HUES48 (cell line): ENCODE measurements around the gene BMPR1A.
"Not testable (repeated sequence)": the region's sequence is repeated elsewhere in the genome, so short reads cannot be mapped to it uniquely, and the experiment has no call there.

ENCODE experiments used
- H3K27ac ChIP-seq: one replicate; pipeline ENCODE4 v1.7.0; 2013; ENCODE audit warnings: low read depth, low read length, inconsistent platforms
- H3K27me3 ChIP-seq: 2 replicates; pipeline ENCODE4 v1.6.1; 2013; ENCODE audit warnings: mild to moderate bottlenecking, low read length; ENCODE audit not compliant: control insufficient read depth, insufficient read depth
- H3K36me3 ChIP-seq: 2 replicates; pipeline ENCODE4 v1.6.1; 2013; ENCODE audit warnings: low read length; ENCODE audit not compliant: control insufficient read depth, insufficient read depth
- H3K4me1 ChIP-seq: 2 replicates; pipeline ENCODE4 v1.6.1; 2013; ENCODE audit warnings: mild to moderate bottlenecking, low read length; ENCODE audit not compliant: control insufficient read depth, insufficient read depth
- H3K4me3 ChIP-seq: 2 replicates; pipeline ENCODE4 v1.5.1; 2013; ENCODE audit warnings: mild to moderate bottlenecking, low read depth, low read length
- H3K9ac ChIP-seq: 2 replicates; pipeline ENCODE4 v1.6.1; 2013; ENCODE audit warnings: mild to moderate bottlenecking, low read depth, low read length, moderate library complexity
- H3K9me3 ChIP-seq: 2 replicates; pipeline ENCODE4 v1.6.1; 2013; ENCODE audit warnings: low read length; ENCODE audit not compliant: control insufficient read depth, insufficient read depth

BMPR1A gene

DNA sequence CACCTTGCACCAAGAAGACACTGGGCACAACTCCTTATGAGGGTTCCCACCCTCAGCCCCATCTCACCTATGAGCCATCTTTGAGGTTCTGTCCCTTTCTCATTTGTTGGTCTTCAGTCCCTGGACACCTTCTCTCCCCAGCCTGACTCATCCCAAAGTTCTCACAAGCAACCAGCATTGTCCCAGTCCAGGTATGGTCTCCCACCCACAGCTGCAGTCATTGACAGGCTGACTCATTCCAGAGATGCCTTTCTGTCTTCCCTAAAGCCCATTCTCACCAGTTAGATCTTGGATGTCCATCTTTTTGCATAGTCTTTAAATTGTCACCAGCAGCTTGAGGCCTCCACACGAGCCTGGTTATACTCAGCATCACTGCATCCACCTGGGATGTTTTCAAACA is 26.7 kb upstream of the BMPR1A start:
- Histone ChIP-seq H3K4me3 (no peak overlapping the region), H3K4me1 (peaks cover 6% of the 10 kb centered on the region; the same call in 1 of the 2 replicates), H3K9me3 (no peaks in the 10 kb centered on the region), H3K9ac (no peak overlapping the region), H3K36me3 (no peaks in the 10 kb centered on the region), H3K27me3 (no peaks in the 10 kb centered on the region), H3K27ac (no peak overlapping the region)

DNA sequence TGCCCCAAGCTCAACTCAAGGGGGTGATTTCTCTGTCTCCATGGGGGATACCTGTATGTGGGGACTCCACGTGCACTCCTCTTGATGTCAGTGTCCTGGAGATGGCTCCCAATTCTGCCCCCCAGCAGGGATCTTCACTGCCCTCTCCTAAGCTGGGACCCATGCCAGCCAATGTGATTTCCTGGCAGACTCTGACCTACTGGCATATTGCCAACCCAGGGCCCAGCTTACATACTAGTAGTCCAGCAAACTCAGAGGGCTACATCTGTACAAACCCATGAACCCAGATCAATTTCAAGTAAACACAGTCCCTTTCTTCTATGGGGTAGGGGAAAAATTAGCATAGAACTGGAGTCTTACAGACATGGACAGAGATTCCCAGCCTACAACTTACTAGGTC is 26.2 kb upstream of the BMPR1A start:
- Histone ChIP-seq H3K9me3 (no peaks in the 10 kb centered on the region), H3K4me1 (peaks cover 6% of the 10 kb centered on the region; the same call in 1 of the 2 replicates), H3K27ac (no peak overlapping the region), H3K27me3 (no peaks in the 10 kb centered on the region), H3K4me3 (no peak overlapping the region), H3K36me3 (no peaks in the 10 kb centered on the region), H3K9ac (no peak overlapping the region)

DNA sequence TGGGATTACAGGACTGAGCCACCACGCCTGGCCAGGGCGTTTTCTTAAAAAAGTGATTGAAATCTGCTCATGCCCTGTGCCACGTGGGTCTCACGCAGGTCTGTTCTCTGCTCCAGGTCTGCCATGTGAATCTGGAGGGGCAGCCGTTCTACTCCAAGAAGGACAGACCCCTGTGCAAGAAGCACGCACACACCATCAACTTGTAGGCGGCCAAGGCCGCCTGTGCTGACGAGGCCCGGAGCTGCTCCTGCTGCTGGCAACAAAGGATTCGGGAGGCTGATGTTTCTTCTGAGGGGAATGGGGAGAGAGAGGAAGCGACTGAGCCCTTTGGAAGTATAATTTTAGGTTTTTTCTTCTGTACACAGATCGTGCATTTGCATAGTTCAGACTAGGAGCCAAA is 23.6 kb upstream of the BMPR1A start:
- H3K9ac ChIP-seq, result no peak overlapping the region
- no peaks in the 10 kb centered on the region for H3K9me3 ChIP-seq
- H3K27ac ChIP-seq, result no peak overlapping the region
- no peaks in the 10 kb centered on the region for H3K36me3 ChIP-seq
- H3K4me3 ChIP-seq, result no peak overlapping the region
- H3K27me3 ChIP-seq, result no peaks in the 10 kb centered on the region
- peaks cover 6% of the 10 kb centered on the region; the same call in 1 of the 2 replicates for H3K4me1 ChIP-seq

DNA sequence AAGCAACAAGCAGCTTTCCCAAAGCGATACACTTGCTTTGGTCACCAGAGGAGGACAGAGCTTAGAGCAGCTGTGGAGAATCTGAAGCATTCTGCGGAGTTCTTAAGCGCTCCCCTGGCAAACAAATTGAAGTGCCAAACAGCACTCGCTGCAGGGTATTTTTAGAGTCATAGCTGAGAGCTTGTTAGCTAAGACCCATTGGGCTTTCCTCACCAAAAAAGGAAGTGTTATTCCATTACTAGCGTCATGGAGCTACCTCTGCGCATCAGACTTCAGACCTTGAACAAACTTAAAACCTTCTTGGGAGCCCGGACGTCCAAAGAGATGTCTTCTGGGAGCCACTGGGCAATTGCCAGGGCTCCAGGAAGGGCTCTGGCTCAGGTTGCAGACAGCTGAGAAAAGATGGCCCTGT is 23.2 kb upstream of the BMPR1A start:
- no peaks in the 10 kb centered on the region for H3K36me3 ChIP-seq
- peaks cover 6% of the 10 kb centered on the region; the same call in 1 of the 2 replicates for H3K4me1 ChIP-seq
- H3K27ac ChIP-seq, result no peak overlapping the region
- H3K9ac ChIP-seq, result no peak overlapping the region
- no peaks in the 10 kb centered on the region for H3K9me3 ChIP-seq
- H3K4me3 ChIP-seq, result no peak overlapping the region
- no peaks in the 10 kb centered on the region for H3K27me3 ChIP-seq

DNA sequence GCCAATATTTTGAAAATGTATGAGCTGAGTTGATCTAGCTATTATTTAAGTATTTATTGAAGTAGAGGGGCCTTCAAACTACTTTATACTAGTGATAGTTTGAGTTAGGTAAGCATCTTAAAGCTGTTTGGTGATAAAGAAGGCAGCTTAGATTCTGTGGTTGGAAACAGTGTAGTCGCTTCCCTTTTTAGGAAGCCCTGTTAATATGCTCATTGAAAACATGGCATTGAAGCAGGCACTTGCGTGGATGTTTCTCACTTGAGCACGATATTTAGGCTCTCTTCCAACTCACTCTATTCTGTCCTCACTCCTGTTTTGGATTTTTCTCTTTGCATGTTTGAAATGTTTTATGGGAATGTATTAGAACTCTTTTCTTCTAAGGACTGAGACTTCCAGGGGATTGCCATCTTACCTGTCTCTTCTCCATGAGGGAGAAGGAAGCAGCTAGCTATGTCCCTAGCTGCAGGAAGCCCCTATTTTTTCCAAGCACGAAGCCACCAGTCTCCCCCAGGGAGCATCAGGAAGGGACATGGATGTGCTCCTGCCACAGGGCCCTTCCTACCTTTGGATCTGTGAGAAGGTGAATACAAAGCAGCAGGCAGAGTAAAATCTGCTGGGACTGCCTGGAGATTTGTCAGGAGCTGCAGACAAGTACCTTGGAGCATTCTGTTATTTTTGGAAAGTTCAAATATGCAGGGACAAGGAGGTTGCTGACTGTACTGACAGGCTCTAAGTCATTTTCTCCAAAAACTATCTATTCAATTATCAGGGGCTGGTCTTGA is 22.0 kb upstream of the BMPR1A start:
- Histone ChIP-seq H3K27ac (no peak overlapping the region), H3K27me3 (no peaks in the 10 kb centered on the region), H3K9ac (no peak overlapping the region), H3K4me3 (no peak overlapping the region), H3K9me3 (no peaks in the 10 kb centered on the region), H3K4me1 (peaks cover 6% of the 10 kb centered on the region; the same call in 1 of the 2 replicates), H3K36me3 (no peaks in the 10 kb centered on the region)

DNA sequence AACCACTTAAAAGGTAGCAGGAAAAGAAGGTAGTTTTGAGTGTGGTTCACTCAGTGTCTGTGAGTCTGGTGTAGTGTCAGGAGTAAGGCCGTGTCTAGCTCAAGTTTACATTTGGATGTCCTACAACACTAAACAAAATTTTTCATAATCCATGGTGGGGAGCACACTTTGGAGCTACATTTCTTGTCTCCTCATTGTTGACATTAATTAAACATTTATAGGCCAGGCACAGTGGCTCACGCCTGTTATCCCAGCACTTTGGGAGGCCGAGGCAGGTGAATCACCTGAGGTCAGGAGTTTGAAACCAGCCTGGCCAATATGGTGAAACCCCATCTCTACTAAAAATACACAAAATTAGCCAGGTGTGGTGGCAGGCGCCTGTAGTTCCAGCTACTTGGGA is 21.1 kb upstream of the BMPR1A start:
- H3K27me3 ChIP-seq, H3K9ac ChIP-seq, H3K36me3 ChIP-seq, H3K27ac ChIP-seq, H3K9me3 ChIP-seq, H3K4me3 ChIP-seq, H3K4me1 ChIP-seq: not testable (repeated sequence)

DNA sequence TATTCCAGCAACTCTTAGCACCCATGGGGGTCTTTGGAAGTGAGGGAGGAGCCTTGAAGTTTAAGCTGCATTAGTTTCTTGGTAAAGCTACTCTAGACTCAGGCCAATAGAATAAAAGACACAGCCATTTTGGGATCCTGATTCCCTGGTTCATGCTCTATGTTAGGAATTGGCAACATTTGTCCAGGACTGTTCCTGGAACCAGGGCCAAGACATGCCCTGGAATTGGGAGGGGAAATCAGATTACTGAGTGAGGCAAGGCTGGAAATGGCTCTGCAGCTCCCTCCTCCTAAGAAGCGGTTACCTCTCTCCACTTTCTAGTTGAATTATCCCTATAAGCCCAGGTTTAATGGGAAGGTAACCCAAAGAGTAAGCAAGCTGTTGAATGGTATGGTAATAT is 14.2 kb upstream of the BMPR1A start:
- Histone ChIP-seq H3K27ac (no peak overlapping the region), H3K27me3 (no peaks in the 10 kb centered on the region), H3K9me3 (no peaks in the 10 kb centered on the region), H3K4me3 (no peak overlapping the region), H3K9ac (no peak overlapping the region), H3K36me3 (no peaks in the 10 kb centered on the region), H3K4me1 (0 out of 2 replicates have a peak, but pooled peaks cover 5% of the 10 kb centered on the region)

DNA sequence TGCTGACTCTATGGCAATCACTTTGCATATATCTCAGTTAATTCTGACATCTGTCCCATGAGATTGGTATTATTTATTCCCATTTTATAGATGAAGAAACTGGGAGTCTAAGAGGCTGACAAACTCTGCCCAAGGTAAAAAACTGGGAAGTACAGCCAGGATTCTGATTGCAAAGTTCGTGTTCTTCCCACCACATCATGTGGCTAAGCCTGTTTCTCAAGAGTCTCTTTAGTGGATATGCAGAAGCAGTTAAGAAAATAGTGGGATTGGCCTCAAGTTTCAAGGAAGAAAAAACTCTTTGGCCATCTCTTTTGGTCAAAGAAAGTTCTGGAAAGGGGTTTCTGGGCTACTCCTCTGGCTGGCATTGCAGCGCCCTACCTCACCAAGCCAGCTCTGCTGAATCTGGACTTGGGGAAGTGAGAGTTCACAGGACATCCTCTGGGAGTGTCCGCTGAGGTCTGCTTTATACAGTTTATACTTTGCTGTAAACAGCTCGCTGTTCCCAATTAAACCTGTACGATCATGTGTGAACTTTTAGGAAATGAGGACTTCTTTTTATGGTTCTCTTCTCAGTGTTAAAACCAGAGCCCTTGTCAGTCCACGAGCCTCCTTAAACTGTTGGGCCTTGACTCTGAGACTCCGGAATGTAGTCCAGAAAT is 12.2 kb upstream of the BMPR1A start:
- Histone ChIP-seq H3K4me1 (0 out of 2 replicates have a peak, but pooled peaks cover 5% of the 10 kb centered on the region), H3K27ac (no peak overlapping the region), H3K36me3 (no peaks in the 10 kb centered on the region), H3K9me3 (no peaks in the 10 kb centered on the region), H3K27me3 (no peaks in the 10 kb centered on the region), H3K9ac (no peak overlapping the region), H3K4me3 (no peak overlapping the region)

DNA sequence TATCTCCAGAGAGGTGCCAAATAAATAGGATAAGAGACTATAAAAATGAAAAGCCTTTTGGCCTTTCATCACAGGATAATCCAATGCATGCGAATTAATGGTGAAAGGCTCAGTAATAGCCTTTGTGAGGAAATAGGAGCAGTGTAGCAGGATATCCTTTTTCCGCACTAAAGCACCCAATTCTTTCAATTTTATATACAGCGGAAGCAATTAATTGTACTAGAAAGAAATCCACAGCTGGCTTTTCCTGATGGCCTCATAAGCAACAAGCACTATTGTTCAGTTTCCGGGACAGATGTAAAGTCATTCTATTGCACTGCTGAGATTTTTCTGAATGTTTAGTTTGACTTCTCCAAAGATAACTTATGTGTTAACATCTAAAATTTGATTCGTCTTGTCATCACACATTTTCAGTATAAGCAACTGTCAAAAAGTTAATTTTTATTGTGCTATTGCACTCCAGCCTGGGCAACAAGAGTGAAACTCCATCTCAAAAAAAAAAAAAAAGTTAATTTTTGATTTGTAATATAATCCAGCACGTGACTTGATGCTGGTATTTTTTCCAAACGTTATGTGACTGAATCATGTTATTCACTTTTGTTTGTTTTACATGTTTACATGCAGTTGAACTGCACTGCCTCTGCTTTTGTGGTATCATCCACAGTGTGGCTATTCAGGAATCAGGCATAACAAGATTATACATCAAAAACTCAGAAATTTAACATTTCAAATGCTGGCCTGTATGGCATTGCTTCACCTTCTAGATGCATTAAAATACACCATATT is 8.4 kb upstream of the BMPR1A start:
- H3K27ac ChIP-seq, result no peak overlapping the region
- H3K4me1 ChIP-seq, result peaks cover 9% of the 10 kb centered on the region
- no peak overlapping the region for H3K4me3 ChIP-seq
- no peaks in the 10 kb centered on the region for H3K36me3 ChIP-seq
- H3K9ac ChIP-seq, result no peak overlapping the region
- no peaks in the 10 kb centered on the region for H3K9me3 ChIP-seq
- no peaks in the 10 kb centered on the region for H3K27me3 ChIP-seq

DNA sequence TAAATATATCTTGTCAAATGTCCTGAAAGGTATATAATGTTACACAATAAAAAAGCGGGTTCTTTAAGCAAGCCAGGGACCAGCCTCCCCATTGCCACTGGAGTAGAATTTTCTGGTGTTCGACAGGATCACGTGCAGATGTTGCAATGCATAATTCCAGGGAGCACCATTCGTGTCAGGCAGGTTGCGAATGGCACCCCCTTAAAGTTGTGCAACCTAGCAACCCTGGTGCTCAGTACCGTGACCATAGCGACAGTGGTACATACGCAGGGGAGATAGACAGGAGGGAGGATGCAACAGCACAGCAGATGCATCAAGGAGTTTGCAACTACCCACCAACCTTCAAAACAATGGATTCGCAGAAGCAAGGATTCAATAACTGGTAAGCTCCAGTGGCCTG is 6.6 kb upstream of the BMPR1A start:
- Histone ChIP-seq H3K9ac (no peak overlapping the region), H3K9me3 (no peaks in the 10 kb centered on the region), H3K4me3 (no peak overlapping the region), H3K4me1 (peaks cover 24% of the 10 kb centered on the region), H3K36me3 (no peaks in the 10 kb centered on the region), H3K27me3 (no peaks in the 10 kb centered on the region), H3K27ac (no peak overlapping the region)

DNA sequence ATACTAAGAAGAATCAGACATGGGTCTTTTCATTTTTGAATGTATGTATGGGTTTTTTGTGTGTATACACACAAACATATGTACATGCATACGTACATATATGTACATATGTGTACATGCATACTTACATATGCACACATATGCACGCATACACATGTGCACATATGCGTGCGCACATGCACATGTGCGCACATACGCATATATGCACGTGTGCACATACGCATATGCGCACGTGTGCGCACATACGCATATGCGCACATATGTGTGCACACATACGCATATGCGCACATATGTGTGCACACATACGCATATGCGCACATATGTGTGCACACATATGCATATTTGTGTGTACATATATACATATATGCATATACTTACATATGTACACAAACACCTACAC is 4.9 kb upstream of the BMPR1A start:
- Histone ChIP-seq H3K4me1 (peaks cover 29% of the 10 kb centered on the region), H3K9me3 (no peaks in the 10 kb centered on the region), H3K4me3 (no peak overlapping the region), H3K27me3 (no peaks in the 10 kb centered on the region), H3K36me3 (no peaks in the 10 kb centered on the region), H3K9ac (no peak overlapping the region), H3K27ac (no peak overlapping the region)
